Measurements from ENCODE around the gene SGSM2. TPM values are rescaled to one million over a fixed set of nuclear protein-coding genes. Genes with fewer than 3 reads are reported as not detected.

The SGSM2 gene
- polyA plus RNA-seq, 3 donors: 3.0 to 130 (median 3.5) TPM

GRCh38 chr17:2394775-2395201 lies 57.5 kb downstream of the SGSM2 start:
- Mint-ChIP-seq H3K4me3 (no peak overlapping the region), H3K4me1 (peaks cover 64% of the 10 kb centered on the region), H3K27ac (peak overlapping the region in 5 of 7 donors; percentile 71 to 100 (median 94)), H3K36me3 (peaks cover 40% of the 10 kb centered on the region in 2 donors), H3K27me3 (ENCODE audit: low read depth in 3 of 3) (peaks cover 0 to 4% (median 0%) of the 10 kb centered on the region in 3 donors), H3K9me3 (no peaks in the 10 kb centered on the region)
- Histone ChIP-seq H3K4me2 (replicated peaks; ENCODE audit: extremely low read depth, low read length, poor library complexity, severe bottlenecking) (peak overlapping the region; percentile 79), H3K36me3 (replicated peaks in 1 of 2; ENCODE audit: control insufficient read depth in 1 of 2, insufficient read depth in 2 of 2, low read length in 2 of 2) (peaks cover 8% of the 10 kb centered on the region in 2 donors), H3K27ac (ENCODE audit: low read depth in 1 of 2, low read length in 2 of 2) (peak overlapping the region; percentile 57 to 76), H4K20me1 (ENCODE audit: insufficient read depth, low read length) (peaks cover 30% of the 10 kb centered on the region), H3K27me3 (ENCODE audit: control insufficient read depth in 2 of 2, insufficient read depth in 2 of 2, low read length in 2 of 2) (no peaks in the 10 kb centered on the region), H3K4me1 (ENCODE audit: control insufficient read depth in 1 of 2, insufficient read depth in 2 of 2, low read length in 2 of 2) (peaks cover 72 to 84% of the 10 kb centered on the region in 2 donors), H3K9me3 (replicated peaks in 1 of 2; ENCODE audit: control insufficient read depth in 1 of 2, insufficient read depth in 1 of 2, low read length in 2 of 2) (no peaks in the 10 kb centered on the region), H3K79me2 (ENCODE audit: insufficient read depth, low read length) (peaks cover 71% of the 10 kb centered on the region), H3K9ac (ENCODE audit: insufficient read depth, low read length, poor library complexity, severe bottlenecking) (peak overlapping the region; percentile 51), H2AFZ (ENCODE audit: insufficient read depth, low read depth, low read length, poor library complexity, severe bottlenecking) (no peak overlapping the region), H3K4me3 (replicated peaks in 1 of 3; ENCODE audit: low read depth in 2 of 3, low read length in 3 of 3) (peak overlapping the region in 1 of 3 experiments; percentile 98)
- intact Hi-C loops (cut with micrococcal nuclease): loop anchor here in 1 of 2 donors (5.0 to 10.0 kb wide), 2 partner anchors 677 to 750 kb away; partner anchors contain the start of genes RILP and SCARF1
- TF ChIP-seq CTCF (IDR thresholded peaks at IDR 0.05): no peak
- no peak for DNase-seq
- 92% methylated on average over 10 of the region's 16 CpGs for WGBS (ENCODE audit: insufficient coverage)

- Mint-ChIP-seq H3K27ac (peak overlapping the region; percentile 98 to 100 (median 99)), H3K36me3 (peaks cover 32 to 35% of the 10 kb centered on the region in 2 donors), H3K9me3 (peaks cover 0 to 3% (median 0%) of the 10 kb centered on the region in 7 donors), H3K4me3 (peak overlapping the region; percentile 88), H3K4me1 (peaks cover 57% of the 10 kb centered on the region), H3K27me3 (ENCODE audit: low read depth in 3 of 3) (peaks cover 0 to 4% (median 0%) of the 10 kb centered on the region in 3 donors)
- Histone ChIP-seq H3K9me3 (replicated peaks in 1 of 2; ENCODE audit: control insufficient read depth in 1 of 2, insufficient read depth in 1 of 2, low read length in 2 of 2) (no peaks in the 10 kb centered on the region), H3K4me2 (replicated peaks; ENCODE audit: extremely low read depth, low read length, poor library complexity, severe bottlenecking) (peak overlapping the region; percentile 97), H3K36me3 (replicated peaks in 1 of 2; ENCODE audit: control insufficient read depth in 1 of 2, insufficient read depth in 2 of 2, low read length in 2 of 2) (peaks cover under 1 to 1% of the 10 kb centered on the region in 2 donors), H2AFZ (ENCODE audit: insufficient read depth, low read depth, low read length, poor library complexity, severe bottlenecking) (no peak overlapping the region), H3K79me2 (ENCODE audit: insufficient read depth, low read length) (peaks cover 69% of the 10 kb centered on the region), H3K9ac (ENCODE audit: insufficient read depth, low read length, poor library complexity, severe bottlenecking) (peak overlapping the region; percentile 76), H3K4me1 (ENCODE audit: control insufficient read depth in 1 of 2, insufficient read depth in 2 of 2, low read length in 2 of 2) (peaks cover 66 to 77% of the 10 kb centered on the region in 2 donors), H4K20me1 (ENCODE audit: insufficient read depth, low read length) (peaks cover 30% of the 10 kb centered on the region), H3K27ac (ENCODE audit: low read depth in 1 of 2, low read length in 2 of 2) (peak overlapping the region; percentile 96 to 100), H3K27me3 (ENCODE audit: control insufficient read depth in 2 of 2, insufficient read depth in 2 of 2, low read length in 2 of 2) (no peaks in the 10 kb centered on the region), H3K4me3 (replicated peaks in 1 of 3; ENCODE audit: low read depth in 2 of 3, low read length in 3 of 3) (peak overlapping the region in 1 of 3 experiments; percentile 98)
- peak; percentile 23 for TF ChIP-seq CTCF (IDR thresholded peaks at IDR 0.05)
- intact Hi-C loops (cut with micrococcal nuclease): loop anchor here in 1 of 2 donors (10.0 kb wide), 1 partner anchor 751 kb away; the partner anchor contains the start of genes RILP and SCARF1
- peak; percentile 58 to 86 (median 81) for DNase-seq
- 85% methylated on average over 17 of the region's 28 CpGs for WGBS (ENCODE audit: insufficient coverage)
These were observed 58.2 kb downstream of the SGSM2 start for GRCh38 chr17:2395258-2396181.

All from CD14-positive monocyte (primary cell).